ENCODE data around the gene DPM3. TPM values are rescaled to one million over a fixed set of nuclear protein-coding genes. Genes with fewer than 3 reads are reported as not detected.

DPM3 gene
- total and polyA plus RNA-seq, 2 donors (not counting 3 experiments of a cell fraction or from before 2014, with no cell fraction given), result 69.6 to 258 TPM

DNA sequence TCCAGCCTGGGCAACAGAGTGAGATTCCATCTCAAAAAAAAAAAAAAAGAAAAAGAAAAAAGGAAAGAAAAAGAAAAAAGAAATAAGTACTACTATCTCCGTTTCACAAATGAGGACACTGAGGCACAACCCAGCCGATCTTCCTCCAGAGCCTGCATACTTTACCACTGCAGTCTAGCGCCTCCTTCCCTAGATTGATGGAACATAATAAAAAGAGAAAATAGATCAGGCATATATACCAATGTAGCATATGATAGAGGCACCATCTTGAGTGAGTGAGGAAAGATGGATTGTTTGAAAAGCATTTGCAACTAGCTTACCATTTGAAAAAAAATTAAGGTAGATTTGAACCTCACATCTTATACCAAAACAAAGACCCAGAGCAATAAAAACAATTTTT, 5.2 kb upstream of the DPM3 start:
- H3K79me2 ChIP-seq (ENCODE audit: control insufficient read depth, insufficient read depth, low read length), result no peaks in the 10 kb centered on the region
- H4K20me1 ChIP-seq (replicated peaks; ENCODE audit: control insufficient read depth, extremely low read depth, insufficient read depth, low read length), result no peaks in the 10 kb centered on the region
- no peak overlapping the region for H3K4me3 ChIP-seq (replicated peaks in 1 of 3; ENCODE audit: insufficient read depth in 1 of 3, low read depth in 1 of 3, low read length in 3 of 3)
- BruUV-seq (replicated peaks), result no TSS peak
- no peaks in the 10 kb centered on the region for H3K9me1 ChIP-seq (replicated peaks; ENCODE audit: control insufficient read depth, extremely low read depth, insufficient read depth, low read length)
- no peaks in the 10 kb centered on the region for H3K4me1 ChIP-seq (ENCODE audit: control insufficient read depth, extremely low read depth, insufficient read depth, low read length)
- ChIA-PET POLR2A (no interaction called here), CTCF (interaction anchor here (1.0 to 4.0 kb wide), 3 partner anchors 22 to 54 kb away, joined by 4 to 31 read pairs (median 10); partner anchors contain the start of gene KRTCAP2)
- DNase-seq (ENCODE audit: low read depth, low spot score), result no peak
- dilution Hi-C loops (cut with MboI; ENCODE audit: extremely low pct_ligation_motif_present, low sequenced_read_pairs) (no loop called here), intact Hi-C loops (cut with micrococcal nuclease) (no loop called here)
- H3K4me2 ChIP-seq (ENCODE audit: insufficient read depth, low read length), result no peak overlapping the region
- H3K36me3 ChIP-seq (ENCODE audit: control insufficient read depth in 2 of 2, extremely low read depth in 1 of 2, insufficient read depth in 2 of 2, low read length in 2 of 2), result no peaks in the 10 kb centered on the region
- H3K9ac ChIP-seq (replicated peaks; ENCODE audit: extremely low read depth, insufficient read depth, low read length), result no peak overlapping the region
- FAIRE-seq, result no peak
- no peak overlapping the region for H2AFZ ChIP-seq (ENCODE audit: low read depth, low read length)
- H3K27ac ChIP-seq (ENCODE audit: insufficient read depth, low read depth, low read length), result no peak overlapping the region
- H3K27me3 ChIP-seq (ENCODE audit: control insufficient read depth in 2 of 2, insufficient read depth in 2 of 2, low read length in 2 of 2), result peaks cover 4% of the 10 kb centered on the region in 2 experiments
- no peak for TF ChIP-seq JUN (IDR thresholded peaks at IDR 0.05; ENCODE audit: borderline replicate concordance, insufficient read depth, insufficient read length, low read depth)
- TF ChIP-seq, protein P1, sequence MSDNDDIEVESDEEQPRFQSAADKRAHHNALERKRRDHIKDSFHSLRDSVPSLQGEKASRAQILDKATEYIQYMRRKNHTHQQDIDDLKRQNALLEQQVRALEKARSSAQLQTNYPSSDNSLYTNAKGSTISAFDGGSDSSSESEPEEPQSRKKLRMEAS (IDR thresholded peaks at IDR 0.05; ENCODE audit: insufficient read depth, insufficient read length), result no peak
- no peak for TF ChIP-seq POLR2A (IDR thresholded peaks at IDR 0.05; ENCODE audit: low read depth, low read length)
- TF ChIP-seq POLR2AphosphoS5 (IDR thresholded peaks at IDR 0.05; ENCODE audit: insufficient read depth, low read depth, low read length), result no peak
- TF ChIP-seq GATA2 (IDR thresholded peaks at IDR 0.05; ENCODE audit: insufficient read depth, insufficient read length, low read depth, low read length), result no peak
- no peak for TF ChIP-seq MYC (IDR thresholded peaks at IDR 0.05; ENCODE audit: low read depth, low read length)
- no peak for TF ChIP-seq EZH2 (IDR thresholded peaks at IDR 0.05; ENCODE audit: borderline replicate concordance, low read depth, low read length, severe bottlenecking)
- TF ChIP-seq, protein P2, sequence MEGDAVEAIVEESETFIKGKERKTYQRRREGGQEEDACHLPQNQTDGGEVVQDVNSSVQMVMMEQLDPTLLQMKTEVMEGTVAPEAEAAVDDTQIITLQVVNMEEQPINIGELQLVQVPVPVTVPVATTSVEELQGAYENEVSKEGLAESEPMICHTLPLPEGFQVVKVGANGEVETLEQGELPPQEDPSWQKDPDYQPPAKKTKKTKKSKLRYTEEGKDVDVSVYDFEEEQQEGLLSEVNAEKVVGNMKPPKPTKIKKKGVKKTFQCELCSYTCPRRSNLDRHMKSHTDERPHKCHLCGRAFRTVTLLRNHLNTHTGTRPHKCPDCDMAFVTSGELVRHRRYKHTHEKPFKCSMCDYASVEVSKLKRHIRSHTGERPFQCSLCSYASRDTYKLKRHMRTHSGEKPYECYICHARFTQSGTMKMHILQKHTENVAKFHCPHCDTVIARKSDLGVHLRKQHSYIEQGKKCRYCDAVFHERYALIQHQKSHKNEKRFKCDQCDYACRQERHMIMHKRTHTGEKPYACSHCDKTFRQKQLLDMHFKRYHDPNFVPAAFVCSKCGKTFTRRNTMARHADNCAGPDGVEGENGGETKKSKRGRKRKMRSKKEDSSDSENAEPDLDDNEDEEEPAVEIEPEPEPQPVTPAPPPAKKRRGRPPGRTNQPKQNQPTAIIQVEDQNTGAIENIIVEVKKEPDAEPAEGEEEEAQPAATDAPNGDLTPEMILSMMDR (IDR thresholded peaks at IDR 0.05; ENCODE audit: extremely low read depth in 1 of 2, insufficient read depth in 1 of 2, low read depth in 1 of 2, low read length in 2 of 2), result no peak
- no peak for TF ChIP-seq FOS (IDR thresholded peaks at IDR 0.05; ENCODE audit: borderline replicate concordance, insufficient read depth, low read length)
- no peaks in the 10 kb centered on the region for H3K9me3 ChIP-seq (replicated peaks; ENCODE audit: control insufficient read depth, insufficient read depth, low read length)

Measured in endothelial cell of umbilical vein (primary cell).